ENCODE measurements around the gene LSP1.
A peak's percentile ranks its signal among the peaks of the same experiment; 100 is the strongest.

The LSP1 gene

GRCh38 chr11:1908618-1909017 lies 55.7 kb downstream of the LSP1 start:
- no peak for DNase-seq (ENCODE audit: low read depth)
- H3K4me3 ChIP-seq (ENCODE audit: low read depth, low read length): no peak overlapping the region
- TF ChIP-seq MYC (IDR thresholded peaks at IDR 0.05; ENCODE audit: low read depth, low read length): no peak
- TF ChIP-seq, protein P1, sequence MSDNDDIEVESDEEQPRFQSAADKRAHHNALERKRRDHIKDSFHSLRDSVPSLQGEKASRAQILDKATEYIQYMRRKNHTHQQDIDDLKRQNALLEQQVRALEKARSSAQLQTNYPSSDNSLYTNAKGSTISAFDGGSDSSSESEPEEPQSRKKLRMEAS (IDR thresholded peaks at IDR 0.05; ENCODE audit: low read depth, low read length): no peak
- TF ChIP-seq, protein P2, sequence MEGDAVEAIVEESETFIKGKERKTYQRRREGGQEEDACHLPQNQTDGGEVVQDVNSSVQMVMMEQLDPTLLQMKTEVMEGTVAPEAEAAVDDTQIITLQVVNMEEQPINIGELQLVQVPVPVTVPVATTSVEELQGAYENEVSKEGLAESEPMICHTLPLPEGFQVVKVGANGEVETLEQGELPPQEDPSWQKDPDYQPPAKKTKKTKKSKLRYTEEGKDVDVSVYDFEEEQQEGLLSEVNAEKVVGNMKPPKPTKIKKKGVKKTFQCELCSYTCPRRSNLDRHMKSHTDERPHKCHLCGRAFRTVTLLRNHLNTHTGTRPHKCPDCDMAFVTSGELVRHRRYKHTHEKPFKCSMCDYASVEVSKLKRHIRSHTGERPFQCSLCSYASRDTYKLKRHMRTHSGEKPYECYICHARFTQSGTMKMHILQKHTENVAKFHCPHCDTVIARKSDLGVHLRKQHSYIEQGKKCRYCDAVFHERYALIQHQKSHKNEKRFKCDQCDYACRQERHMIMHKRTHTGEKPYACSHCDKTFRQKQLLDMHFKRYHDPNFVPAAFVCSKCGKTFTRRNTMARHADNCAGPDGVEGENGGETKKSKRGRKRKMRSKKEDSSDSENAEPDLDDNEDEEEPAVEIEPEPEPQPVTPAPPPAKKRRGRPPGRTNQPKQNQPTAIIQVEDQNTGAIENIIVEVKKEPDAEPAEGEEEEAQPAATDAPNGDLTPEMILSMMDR (IDR thresholded peaks at IDR 0.05; ENCODE audit: low read depth, low read length): no peak
- no peak for TF ChIP-seq POLR2A (IDR thresholded peaks at IDR 0.05; ENCODE audit: extremely low read depth, insufficient read length)

GRCh38 chr11:1909524-1909923 lies 56.6 kb downstream of the LSP1 start:
- H3K4me3 ChIP-seq (ENCODE audit: low read depth, low read length): no peak overlapping the region
- TF ChIP-seq POLR2A (IDR thresholded peaks at IDR 0.05; ENCODE audit: extremely low read depth, insufficient read length): no peak
- TF ChIP-seq MYC (IDR thresholded peaks at IDR 0.05; ENCODE audit: low read depth, low read length): no peak
- TF ChIP-seq, protein P1 (IDR thresholded peaks at IDR 0.05; ENCODE audit: low read depth, low read length): no peak
- TF ChIP-seq, protein P2 (IDR thresholded peaks at IDR 0.05; ENCODE audit: low read depth, low read length): no peak
- DNase-seq (ENCODE audit: low read depth): no peak

- DNase-seq (ENCODE audit: low read depth): peak; percentile 41
- TF ChIP-seq MYC (IDR thresholded peaks at IDR 0.05; ENCODE audit: low read depth, low read length): no peak
- TF ChIP-seq, protein P1 (IDR thresholded peaks at IDR 0.05; ENCODE audit: low read depth, low read length): no peak
- TF ChIP-seq, protein P2 (IDR thresholded peaks at IDR 0.05; ENCODE audit: low read depth, low read length): no peak
- TF ChIP-seq POLR2A (IDR thresholded peaks at IDR 0.05; ENCODE audit: extremely low read depth, insufficient read length): no peak
These were observed 59.5 kb downstream of the LSP1 start for GRCh38 chr11:1912289-1912878.

GRCh38 chr11:1913271-1914060 lies 60.6 kb downstream of the LSP1 start:
- no peak overlapping the region for H3K4me3 ChIP-seq (ENCODE audit: low read depth, low read length)
- no peak for DNase-seq (ENCODE audit: low read depth)
- TF ChIP-seq, protein P1 (IDR thresholded peaks at IDR 0.05; ENCODE audit: low read depth, low read length): no peak
- TF ChIP-seq, protein P2 (IDR thresholded peaks at IDR 0.05; ENCODE audit: low read depth, low read length): no peak
- TF ChIP-seq POLR2A (IDR thresholded peaks at IDR 0.05; ENCODE audit: extremely low read depth, insufficient read length) (no peak), MYC (IDR thresholded peaks at IDR 0.05; ENCODE audit: low read depth, low read length) (no peak)

More at GRCh38 chr11:1912289-1912878, 59.5 kb downstream of the LSP1 start:
- no peak overlapping the region for H3K4me3 ChIP-seq (ENCODE audit: low read depth, low read length)

DNA sequence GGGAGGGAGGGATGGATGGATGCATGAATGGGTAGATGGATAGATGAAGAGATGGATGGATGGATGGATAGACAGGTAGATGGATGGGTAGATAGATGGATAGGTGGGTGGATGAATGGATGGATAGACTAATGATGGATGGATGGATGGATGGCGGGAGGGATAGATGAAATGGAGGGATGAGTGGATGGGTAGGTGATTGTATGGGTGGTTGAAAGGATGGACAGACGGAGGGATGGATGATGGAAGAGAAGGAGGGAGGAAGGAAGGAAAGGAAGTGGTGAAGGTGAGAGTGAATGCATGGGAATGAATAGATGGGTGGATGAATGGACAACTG lies 62.9 kb downstream of the LSP1 start:
- TF ChIP-seq POLR2A (IDR thresholded peaks at IDR 0.05; ENCODE audit: extremely low read depth, insufficient read length) (no peak), MYC (IDR thresholded peaks at IDR 0.05; ENCODE audit: low read depth, low read length) (no peak)
- TF ChIP-seq, protein P2 (IDR thresholded peaks at IDR 0.05; ENCODE audit: low read depth, low read length): no peak
- TF ChIP-seq, protein P1 (IDR thresholded peaks at IDR 0.05; ENCODE audit: low read depth, low read length): no peak
- no peak overlapping the region for H3K4me3 ChIP-seq (ENCODE audit: low read depth, low read length)
- DNase-seq (ENCODE audit: low read depth): no peak

Measured in NB4 (cell line).